Measurements from ENCODE around the gene DDX27.

DDX27 gene

GRCh38 chr20:49287555-49288249 lies 68.5 kb downstream of the DDX27 start:
- peak; percentile 49 for FAIRE-seq

GRCh38 chr20:49288250-49288751 lies 69.1 kb downstream of the DDX27 start:
- FAIRE-seq (no peak), DNase-seq (ENCODE audit: low spot score) (peak; percentile 7)

More at GRCh38 chr20:49287555-49288249, 68.5 kb downstream of the DDX27 start:
- peak; percentile 54 for DNase-seq (ENCODE audit: low spot score)

GRCh38 chr20:49288784-49289696 lies 69.8 kb downstream of the DDX27 start:
- FAIRE-seq (no peak), DNase-seq (ENCODE audit: low spot score) (peak; percentile 10)

DNA sequence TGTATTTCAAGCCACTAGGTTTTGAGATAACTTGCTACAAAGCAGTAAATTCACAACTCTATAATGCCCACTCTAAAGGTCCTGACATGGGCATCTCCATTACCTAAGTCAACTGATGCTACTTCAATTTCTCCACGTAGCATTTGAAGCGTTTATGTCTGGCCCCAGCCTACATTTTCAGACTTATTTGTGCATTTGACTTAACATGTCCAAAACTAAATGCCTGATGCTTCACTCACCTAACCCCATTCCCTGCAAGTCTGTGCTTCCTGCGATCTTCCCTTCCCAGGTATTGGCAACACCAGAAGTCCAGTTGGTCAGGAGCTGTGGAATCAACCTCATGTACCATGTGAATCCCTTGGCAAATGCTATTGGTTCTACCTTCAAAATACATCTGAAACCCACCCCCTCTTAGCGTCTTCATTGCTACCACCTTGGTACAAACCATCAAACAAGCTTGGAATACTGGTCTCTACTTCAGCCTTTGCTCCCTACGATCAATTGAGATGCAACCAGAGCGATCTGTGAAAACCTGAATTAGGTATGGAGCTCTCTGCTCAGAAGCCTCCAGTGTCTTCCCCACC lies 71.5 kb downstream of the DDX27 start:
- DNase-seq (ENCODE audit: low spot score) (peak; percentile 46), FAIRE-seq (no peak)

- DNase-seq (ENCODE audit: low spot score) (peak; percentile 35), FAIRE-seq (no peak)
Observed at GRCh38 chr20:49291200-49291599, 72.0 kb downstream of the DDX27 start.

GRCh38 chr20:49292010-49292409 lies 72.8 kb downstream of the DDX27 start:
- FAIRE-seq, result no peak
- no peak for DNase-seq (ENCODE audit: low spot score)

GRCh38 chr20:49293122-49293521 lies 73.9 kb downstream of the DDX27 start:
- FAIRE-seq, result no peak
- DNase-seq (ENCODE audit: low spot score), result no peak

Data from RCC 7860 (cell line).